Measurements from ENCODE around the gene DIO1. TPM values are rescaled to one million over a fixed set of nuclear protein-coding genes. Genes with fewer than 3 reads are reported as not detected.

DIO1 gene
- total and polyA plus RNA-seq, 9 of the 15 experiments (the other 6 are each of a cell fraction or from before 2014, with no cell fraction given) = not detected

GRCh38 chr1:53948291-53948690, 54.3 kb downstream of the DIO1 start:
- in situ Hi-C loops (cut with MboI) = no loop called here
- Histone ChIP-seq H3K4me2 (ENCODE audit: insufficient read depth, low read length) (no peak overlapping the region), H3K4me3 (no peak overlapping the region), H3K9me3 (replicated peaks; ENCODE audit: control insufficient read depth, insufficient read depth, low read depth, low read length) (no peaks in the 10 kb centered on the region), H2AFZ (ENCODE audit: low read depth, low read length) (no peak overlapping the region), H3K79me2 (ENCODE audit: control insufficient read depth, insufficient read depth, low read length) (peaks cover 61% of the 10 kb centered on the region), H3K27me3 (ENCODE audit: control insufficient read depth in 2 of 2, insufficient read depth in 2 of 2, low read length in 2 of 2) (no peaks in the 10 kb centered on the region), H3K9ac (ENCODE audit: insufficient read depth in 1 of 2, low read depth in 2 of 2, low read length in 2 of 2) (no peak overlapping the region), H3K4me1 (replicated peaks in 1 of 2; ENCODE audit: control insufficient read depth in 2 of 2, insufficient read depth in 2 of 2, low read length in 2 of 2) (peaks cover 11 to 22% of the 10 kb centered on the region in 2 experiments; a peak in 4 of 5 replicates), H3K27ac (ENCODE audit: extremely low read depth, low read depth, low read length) (no peak overlapping the region), H3K9me1 (ENCODE audit: control insufficient read depth, insufficient read depth, low read length) (no peaks in the 10 kb centered on the region), H4K20me1 (replicated peaks; ENCODE audit: control insufficient read depth, insufficient read depth, low read length) (peaks cover 14% of the 10 kb centered on the region), H3K36me3 (ENCODE audit: control insufficient read depth, insufficient read depth, low read length) (peaks cover 50% of the 10 kb centered on the region)
- BruUV-seq (replicated peaks) = no TSS peak
- FAIRE-seq (no peak), DNase-seq (ENCODE audit: extremely low read depth in 1 of 4, low spot score in 3 of 4) (no peak), ATAC-seq (no peak)
- intact Hi-C loops (cut with micrococcal nuclease) = loop anchor here (5.0 to 10.0 kb wide), 2 partner anchors 104 to 463 kb away; partner anchors contain the start of genes TCEANC2 and TMEM59
- ChIA-PET POLR2A (interaction anchor here (0.8 to 1.5 kb wide), 6 partner anchors 11 to 88 kb away, joined by 3 to 4 read pairs (median 3); no protein-coding TSS in a partner anchor), CTCF (ENCODE audit: low intra/inter-chr PET ratio) (interaction anchor here (1.2 to 3.4 kb wide), 4 partner anchors 19 to 88 kb away, joined by 3 to 18 read pairs (median 17); no protein-coding TSS in a partner anchor)
- 93% methylated on average over 5 of the region's 5 CpGs for WGBS (ENCODE audit: insufficient coverage, low coverage, missing lambda C conversion rate)
- TF ChIP-seq ZZZ3 (IDR thresholded peaks at IDR 0.05) (no peak), THAP7 (CRISPR knock-in tag; IDR thresholded peaks at IDR 0.05) (no peak), CCAR2 (IDR thresholded peaks at IDR 0.05; ENCODE audit: low read depth, low read length) (no peak), PHF8 (IDR thresholded peaks at IDR 0.05; ENCODE audit: borderline replicate concordance, low read length) (no peak), HCFC1 (IDR thresholded peaks at IDR 0.05; ENCODE audit: low read depth, low read length) (no peak), NFIC (IDR thresholded peaks at IDR 0.05) (no peak), MXI1 (IDR thresholded peaks at IDR 0.05; ENCODE audit: low read depth, low read length) (no peak), HNRNPK (IDR thresholded peaks at IDR 0.05; ENCODE audit: low read depth, low read length, poor library complexity, severe bottlenecking) (no peak), U2AF1 (optimal IDR thresholded peaks at IDR 0.05; ENCODE audit: low read depth, low read length) (no peak), KAT7 (CRISPR knock-in tag; IDR thresholded peaks at IDR 0.05; ENCODE audit: borderline replicate concordance) (no peak), LEF1 (IDR thresholded peaks at IDR 0.05) (no peak), ELF4 (CRISPR knock-in tag; IDR thresholded peaks at IDR 0.05) (no peak), ZC3H4 (CRISPR knock-in tag; IDR thresholded peaks at IDR 0.05; ENCODE audit: borderline replicate concordance) (no peak), NFIX (CRISPR knock-in tag; IDR thresholded peaks at IDR 0.05; ENCODE audit: low read depth) (no peak), TEAD1 (CRISPR knock-in tag; IDR thresholded peaks at IDR 0.05) (no peak), COPS2 (conservative IDR thresholded peaks at IDR 0.05) (no peak), LARP7 (IDR thresholded peaks at IDR 0.05) (no peak), ZNF77 (CRISPR knock-in tag; IDR thresholded peaks at IDR 0.05) (no peak)
